Measurements from ENCODE around the gene NPIPA8.
"Not testable (repeated sequence)": the region's sequence is repeated elsewhere in the genome, so short reads cannot be mapped to it uniquely, and the experiment has no call there.

The NPIPA8 gene

GRCh38 chr16:18336636-18337035 lies at the start of gene NPIPA8:
TSS of gene NPIPA8 (minus strand) at chr16:18336736. CDS start at chr16:18332662, 4,074 bp downstream.
- DNase-seq (ENCODE audit: low read depth) = not testable (repeated sequence)

- DNase-seq (ENCODE audit: low read depth) = not testable (repeated sequence)
Observed at GRCh38 chr16:18385285-18385684, 48.7 kb upstream of the NPIPA8 start.

DNA sequence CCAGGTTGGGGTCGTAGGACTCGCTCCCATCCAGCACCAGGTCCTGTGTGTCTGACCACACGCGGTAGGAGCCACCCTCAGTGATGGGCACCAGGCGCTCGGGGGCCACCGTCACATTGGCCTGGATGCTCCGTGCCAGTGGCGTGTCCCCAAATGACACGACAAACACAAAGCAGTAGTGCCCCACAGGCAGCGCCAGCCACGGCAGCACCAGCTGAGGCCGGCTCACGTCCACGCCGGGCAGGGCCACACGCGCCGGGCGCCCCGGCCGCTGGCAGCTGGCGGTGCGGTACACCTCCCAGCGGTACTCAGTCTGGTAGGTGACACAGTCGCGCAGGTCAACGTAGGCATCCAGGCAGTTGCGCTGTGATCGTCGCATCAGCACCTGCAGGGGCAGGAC lies 48.3 kb upstream of the NPIPA8 start:
- DNase-seq (ENCODE audit: low read depth) = not testable (repeated sequence)

DNA sequence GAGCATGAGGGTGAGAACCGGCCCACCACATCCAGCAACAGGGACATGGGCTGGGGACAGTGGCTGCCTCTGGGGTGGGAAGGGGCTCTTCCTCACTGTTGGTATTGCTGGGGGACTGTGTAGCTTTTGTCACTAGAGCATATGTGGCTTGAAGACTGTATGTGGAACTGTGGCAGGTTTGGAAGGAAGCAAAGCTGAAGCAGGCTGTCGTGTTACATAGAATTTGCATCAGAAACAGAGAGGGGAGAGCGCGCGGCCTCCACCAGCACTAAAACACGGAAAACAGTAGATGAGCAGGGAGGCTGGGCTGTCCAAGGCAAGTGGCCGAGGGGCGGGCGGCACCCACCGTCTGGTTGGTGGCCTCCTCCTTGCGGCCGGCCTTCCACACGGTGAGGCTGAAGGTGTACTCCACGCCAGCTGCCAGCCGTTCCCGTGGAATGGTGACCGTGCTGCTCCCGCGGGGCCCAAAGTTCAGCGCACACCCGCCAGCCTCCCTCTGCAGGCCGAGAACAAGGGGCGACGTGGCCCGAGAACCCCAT lies 47.6 kb upstream of the NPIPA8 start:
- DNase-seq (ENCODE audit: low read depth) = not testable (repeated sequence)

- DNase-seq (ENCODE audit: low read depth) = not testable (repeated sequence)
Observed at GRCh38 chr16:18382696-18383095, 46.2 kb upstream of the NPIPA8 start.

GRCh38 chr16:18347742-18348141 lies 11.2 kb upstream of the NPIPA8 start:
- not testable (repeated sequence) for DNase-seq (ENCODE audit: low read depth)

DNA sequence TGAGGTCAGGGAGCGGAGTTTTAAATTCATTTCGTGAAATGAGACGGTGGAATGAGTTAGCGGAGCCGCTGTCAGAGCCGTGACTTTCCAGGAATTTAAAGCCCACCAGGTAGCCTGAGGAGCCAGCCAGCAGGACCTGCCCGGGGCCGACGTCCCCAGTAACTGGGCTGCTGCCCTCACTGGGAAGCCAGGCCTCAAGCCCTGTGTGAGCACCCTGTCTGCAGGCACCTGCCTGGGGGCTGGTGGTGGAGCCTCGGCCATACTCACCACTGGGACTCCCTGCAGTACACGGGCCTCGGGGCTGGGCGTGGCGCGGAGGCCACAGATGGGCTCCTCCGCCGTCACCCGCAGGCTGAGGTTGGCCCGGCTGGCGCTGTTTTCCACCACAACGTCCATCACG lies 10.5 kb upstream of the NPIPA8 start:
- DNase-seq (ENCODE audit: low read depth) = not testable (repeated sequence)

- DNase-seq (ENCODE audit: low read depth) = not testable (repeated sequence)
Observed at GRCh38 chr16:18344634-18345033, 8.1 kb upstream of the NPIPA8 start.

- not testable (repeated sequence) for DNase-seq (ENCODE audit: low read depth)
Observed at GRCh38 chr16:18341986-18342385, 5.5 kb upstream of the NPIPA8 start.

DNA sequence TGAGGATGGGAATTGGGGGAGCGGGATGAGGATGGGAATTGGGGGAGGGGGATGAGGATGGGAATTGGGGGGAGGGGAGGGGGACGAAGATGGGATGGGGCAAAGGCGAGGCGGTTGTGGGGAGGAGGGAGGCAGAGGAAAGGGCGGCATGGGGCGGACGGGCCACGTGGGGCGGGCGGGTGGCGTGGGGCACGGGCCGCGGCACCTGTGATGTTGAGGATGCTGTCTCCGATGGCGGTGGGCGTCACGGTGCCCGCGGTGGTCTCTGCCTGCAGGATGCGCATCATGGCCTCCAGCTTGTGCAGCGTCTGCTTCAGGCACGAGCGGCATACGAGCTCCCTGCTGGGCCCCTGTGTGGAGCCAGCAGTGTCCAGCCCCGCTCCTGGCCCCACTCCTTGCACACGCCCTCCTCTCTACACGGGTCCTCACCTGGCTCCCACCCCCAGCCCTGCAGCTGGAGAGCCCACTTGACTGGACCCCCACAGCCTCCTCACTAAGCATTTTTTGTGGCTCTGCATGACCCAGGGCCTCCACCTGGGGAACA lies 5.0 kb upstream of the NPIPA8 start:
- DNase-seq (ENCODE audit: low read depth) = not testable (repeated sequence)

DNA sequence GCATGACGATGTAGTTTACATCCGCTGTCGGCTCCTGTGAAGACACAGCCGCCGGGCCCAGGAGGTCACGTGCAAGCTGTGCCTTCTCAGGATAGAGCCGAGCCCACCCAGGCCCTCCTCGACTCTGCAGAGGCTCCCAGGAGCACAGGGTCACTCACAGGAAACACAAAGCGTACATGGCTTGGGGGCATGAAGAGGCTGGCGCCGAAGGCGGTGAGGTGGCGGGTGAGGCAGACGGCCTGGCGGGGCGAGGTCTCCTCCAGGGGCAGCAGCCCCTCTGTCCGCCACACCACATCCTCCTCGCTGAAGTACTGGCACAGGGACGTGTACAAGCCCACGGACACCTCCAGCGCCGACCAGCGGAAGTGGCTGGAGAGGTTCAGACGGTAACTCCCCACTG lies 2.7 kb upstream of the NPIPA8 start:
- not testable (repeated sequence) for DNase-seq (ENCODE audit: low read depth)

GRCh38 chr16:18311811-18312210 lies 24.7 kb downstream of the NPIPA8 start:
- DNase-seq (ENCODE audit: low read depth) = not testable (repeated sequence)

DNA sequence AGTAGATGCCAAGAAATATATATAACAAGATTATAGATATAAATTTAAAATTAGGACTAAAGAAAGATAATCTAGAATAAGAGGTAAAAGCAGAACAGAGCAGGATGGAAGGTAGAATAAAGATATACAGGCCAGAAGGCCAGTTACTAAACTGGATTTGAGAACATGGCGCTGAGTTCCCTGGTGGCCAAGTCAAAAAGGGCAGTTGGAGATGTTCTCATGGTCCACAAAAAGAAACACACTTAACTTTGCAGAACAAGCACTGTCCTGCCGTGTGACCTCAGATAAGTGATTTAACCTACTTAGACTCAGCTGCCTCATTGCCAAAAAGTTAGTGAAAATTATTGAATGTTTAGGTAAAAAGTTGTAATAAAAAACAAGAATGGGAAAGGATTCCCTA lies 27.4 kb downstream of the NPIPA8 start:
- DNase-seq (ENCODE audit: low read depth) = not testable (repeated sequence)

GRCh38 chr16:18307241-18307640 lies 29.3 kb downstream of the NPIPA8 start:
- not testable (repeated sequence) for DNase-seq (ENCODE audit: low read depth)

- not testable (repeated sequence) for DNase-seq (ENCODE audit: low read depth)
Observed at GRCh38 chr16:18306066-18306465, 30.5 kb downstream of the NPIPA8 start.

GRCh38 chr16:18303059-18303706 lies 33.4 kb downstream of the NPIPA8 start:
- not testable (repeated sequence) for DNase-seq (ENCODE audit: low read depth)

DNA sequence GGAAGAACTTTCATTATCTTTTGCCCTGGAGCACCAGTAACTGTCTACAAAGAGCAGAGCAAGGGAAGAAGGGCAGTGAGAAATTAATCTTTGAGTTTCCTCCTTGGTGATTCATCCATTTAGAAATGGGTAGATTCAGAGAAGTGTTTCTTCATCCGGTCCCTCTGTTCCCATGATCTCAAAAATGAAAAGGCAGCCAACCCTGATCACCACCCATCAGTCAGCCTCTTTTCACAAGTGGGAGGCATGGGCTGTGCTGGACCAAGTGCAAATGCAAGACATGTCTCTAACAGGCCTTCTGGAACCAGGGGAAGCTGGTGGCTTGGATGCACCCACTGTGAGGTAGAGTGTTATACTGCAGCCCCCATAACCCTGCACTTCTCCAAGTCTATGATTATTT lies 38.8 kb downstream of the NPIPA8 start:
- not testable (repeated sequence) for DNase-seq (ENCODE audit: low read depth)

- DNase-seq (ENCODE audit: low read depth) = not testable (repeated sequence)
Observed at GRCh38 chr16:18296931-18297330, 39.6 kb downstream of the NPIPA8 start.

DNA sequence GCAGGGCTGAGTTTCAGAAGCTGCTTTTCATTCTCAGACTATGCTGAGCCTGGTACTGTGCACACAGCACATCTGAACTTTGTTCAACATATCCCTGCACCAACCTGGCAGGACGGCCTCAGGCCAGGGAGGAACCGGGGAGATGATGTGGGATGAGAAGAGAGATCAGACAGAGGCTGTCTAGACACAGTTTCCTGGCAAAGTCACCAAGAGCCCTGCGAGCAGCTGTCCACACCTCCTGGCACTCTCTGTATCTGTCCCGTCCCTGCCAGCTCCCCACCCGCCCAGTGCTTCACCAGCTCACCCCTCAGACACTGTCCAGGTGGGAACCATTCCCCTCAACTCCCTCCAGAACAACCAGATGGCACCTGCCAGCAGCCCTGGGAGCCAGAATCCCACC lies 42.2 kb downstream of the NPIPA8 start:
- not testable (repeated sequence) for DNase-seq (ENCODE audit: low read depth)

- not testable (repeated sequence) for DNase-seq (ENCODE audit: low read depth)
Observed at GRCh38 chr16:18293337-18293956, 43.1 kb downstream of the NPIPA8 start.

DNA sequence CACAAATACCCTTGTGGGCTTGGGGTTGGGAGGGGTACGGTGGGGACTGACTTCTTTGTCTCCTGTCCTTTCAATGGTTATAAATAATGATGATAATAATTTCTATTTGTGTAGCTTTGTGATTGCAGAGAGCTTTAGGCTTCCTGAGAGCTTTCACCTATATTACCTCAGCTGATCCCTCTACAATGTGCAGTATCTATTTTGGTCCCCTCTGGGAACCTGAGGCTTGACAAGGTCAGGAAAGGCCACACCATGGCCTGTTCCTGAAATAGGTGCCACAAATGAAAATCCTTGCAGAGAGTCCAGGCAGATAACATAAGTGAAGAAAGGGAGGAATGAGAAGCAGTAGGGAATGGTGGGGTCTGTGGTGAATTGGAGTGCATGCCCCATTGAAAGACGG lies 45.6 kb downstream of the NPIPA8 start:
- DNase-seq (ENCODE audit: low read depth) = not testable (repeated sequence)

- DNase-seq (ENCODE audit: low read depth) = not testable (repeated sequence)
Observed at GRCh38 chr16:18286342-18286741, 50.2 kb downstream of the NPIPA8 start.

GRCh38 chr16:18280319-18280718 lies 56.2 kb downstream of the NPIPA8 start:
- DNase-seq (ENCODE audit: low read depth) = not testable (repeated sequence)
